Natural killer cell (primary cell): ENCODE measurements around the gene CDH11. TPM values are rescaled to one million over a fixed set of nuclear protein-coding genes. Genes with fewer than 3 reads are reported as not detected.

Experiments
- ATAC-seq, 3 donors: fragments of 150-1000 bp in 2 of 3; fragments of 200-7000 bp in 1 of 3; cut with Tn5 transposase; 1 replicate in 1 of 3; 2 replicates in 2 of 3; pipeline ENCODE4 v1.10.0; 2021; ENCODE audit warnings: mild to moderate bottlenecking in 2 of 3, moderate library complexity in 2 of 3
- DNase-seq, 2 donors: peaks; one replicate each; pipeline versions ENCODE4 v3.0.0 to v3.0.0-alpha.2; 2013 to 2021; ENCODE audit warnings: mixed read lengths in 1 of 2
- H3K27ac ChIP-seq: one replicate; pipeline ENCODE4 v1.5.1; 2013; ENCODE audit warnings: mild to moderate bottlenecking, low read length
- H3K27me3 ChIP-seq: one replicate; pipeline ENCODE4 v1.6.1; 2013; ENCODE audit warnings: low read length; ENCODE audit not compliant: control insufficient read depth, insufficient read depth
- H3K36me3 ChIP-seq: one replicate; pipeline ENCODE4 v1.6.1; 2013; ENCODE audit warnings: low read length; ENCODE audit not compliant: control insufficient read depth, insufficient read depth
- H3K4me1 ChIP-seq: one replicate; pipeline ENCODE4 v1.6.1; 2013; ENCODE audit warnings: low read length; ENCODE audit not compliant: control insufficient read depth, insufficient read depth
- H3K4me3 ChIP-seq: one replicate; pipeline ENCODE4 v1.5.1; 2013; ENCODE audit warnings: low read length
- H3K9me3 ChIP-seq: one replicate; pipeline ENCODE4 v1.6.1; 2013; ENCODE audit warnings: low read length; ENCODE audit not compliant: control insufficient read depth, insufficient read depth
- H3K27ac Mint-ChIP-seq, 2 donors: one replicate each; pipeline ENCODE4 v1.8.0; 2022; ENCODE audit warnings: mild to moderate bottlenecking in 2 of 2, mixed read lengths in 2 of 2, moderate library complexity in 1 of 2
- H3K27me3 Mint-ChIP-seq, 2 donors: one replicate each; pipeline ENCODE4 v1.8.0; 2022; ENCODE audit warnings: low read depth in 2 of 2, mixed read lengths in 2 of 2
- H3K36me3 Mint-ChIP-seq: one replicate; pipeline ENCODE4 v1.8.0; 2022; ENCODE audit warnings: mixed read lengths
- H3K4me1 Mint-ChIP-seq, 2 donors: one replicate each; pipeline ENCODE4 v1.8.0; 2022; ENCODE audit warnings: mixed read lengths in 2 of 2
- H3K4me3 Mint-ChIP-seq: one replicate; pipeline ENCODE4 v1.8.0; 2022; ENCODE audit warnings: mild to moderate bottlenecking, moderate library complexity, mixed read lengths
- H3K9me3 Mint-ChIP-seq, 2 donors: one replicate each; pipeline ENCODE4 v1.8.0; 2022; ENCODE audit warnings: mixed read lengths in 2 of 2
- WGBS: methylation state at CpG from one replicate; pipeline ENCODE4 v1.1.7; 2013; ENCODE audit warnings: missing lambda C conversion rate; ENCODE audit not compliant: insufficient coverage; 5-methylcytosine and 5-hydroxymethylcytosine counted together
- intact Hi-C: fragments of 100-400 bp; cut with micrococcal nuclease; formaldehyde crosslinking; loops from one replicate; pipeline ENCODE4 v1.14.2; 2022
- total RNA-seq, 4 donors: library from RNA; stranded (reverse); fragments of 120-200 nt in 1 of 4; gene quantifications; one replicate each; pipeline versions ENCODE4 v1.2.3 to v1.2.4, GENCODE V29; 2013 to 2022
- TF ChIP-seq, protein P1 (sequence below): fragments of 200-600 bp; IDR thresholded peaks from one replicate; pipeline ENCODE4 v1.8.0; 2022; ENCODE audit warnings: antibody characterized with exemption

CDH11 gene
- total RNA-seq, 3 donors from 2014 or later (not counting 1 experiment from before 2014, with no cell fraction given) = not detected

DNA sequence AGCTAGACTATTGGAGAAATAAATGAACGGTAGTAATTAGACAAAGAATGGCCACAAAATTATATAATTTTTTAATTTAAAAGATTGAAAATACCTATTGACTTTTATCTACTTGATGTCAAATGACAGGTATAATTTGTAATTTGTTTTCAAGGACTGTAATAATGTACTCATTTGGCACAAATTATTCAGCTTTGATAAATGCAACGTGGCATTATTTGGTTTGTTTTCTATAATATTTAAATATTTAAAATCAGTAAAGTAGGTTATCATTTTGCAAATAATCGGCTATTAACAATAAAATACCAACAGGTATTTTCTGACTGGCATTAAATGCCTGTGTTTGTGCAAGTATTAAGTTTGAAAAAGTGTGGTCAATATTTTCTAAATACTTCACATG lies 60.6 kb downstream of the CDH11 start:
- intact Hi-C loops = no loop called here
- ATAC-seq = no peak
- H3K27me3 Mint-ChIP-seq = no peaks in the 10 kb centered on the region

DNA sequence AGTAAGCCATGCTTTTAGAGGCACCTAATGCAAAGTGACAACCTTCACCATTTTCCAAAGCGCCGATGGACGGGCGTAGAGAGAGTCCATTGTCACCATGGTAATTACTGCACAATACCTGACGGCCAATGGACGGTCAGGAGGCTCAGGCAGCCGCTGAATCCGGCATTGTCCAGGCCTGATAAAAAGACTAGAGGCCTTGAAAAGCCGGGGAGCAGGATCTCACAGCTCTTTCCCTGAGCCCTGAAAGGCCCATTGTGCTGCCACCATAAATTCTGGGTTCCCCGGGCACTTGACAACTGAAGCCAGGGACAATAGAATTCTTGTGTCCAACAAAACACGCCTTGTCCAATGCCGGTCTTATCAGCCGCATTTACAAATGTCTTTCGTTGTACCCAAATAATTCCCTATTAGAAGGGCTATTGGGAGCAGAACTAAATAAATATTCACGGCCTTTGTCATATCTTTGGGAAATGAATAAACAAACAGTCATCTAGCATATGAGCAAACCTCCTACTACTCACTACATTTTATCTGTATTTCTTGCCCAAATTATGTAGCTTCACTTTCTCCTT lies 62.4 kb downstream of the CDH11 start:
- Histone ChIP-seq H3K9me3 (peaks cover 3% of the 10 kb centered on the region), H3K4me3 (no peak overlapping the region), H3K27me3 (no peaks in the 10 kb centered on the region), H3K36me3 (no peaks in the 10 kb centered on the region), H3K4me1 (no peaks in the 10 kb centered on the region), H3K27ac (no peak overlapping the region)
- ATAC-seq = no peak
- Mint-ChIP-seq H3K27ac (no peak overlapping the region), H3K4me3 (no peak overlapping the region), H3K9me3 (peaks cover 0 to 3% of the 10 kb centered on the region in 2 donors), H3K27me3 (no peaks in the 10 kb centered on the region), H3K36me3 (no peaks in the 10 kb centered on the region), H3K4me1 (no peaks in the 10 kb centered on the region)
- 29% methylated on average over 15 of the region's 15 CpGs for WGBS
- DNase-seq = no peak
- TF ChIP-seq, protein P1, sequence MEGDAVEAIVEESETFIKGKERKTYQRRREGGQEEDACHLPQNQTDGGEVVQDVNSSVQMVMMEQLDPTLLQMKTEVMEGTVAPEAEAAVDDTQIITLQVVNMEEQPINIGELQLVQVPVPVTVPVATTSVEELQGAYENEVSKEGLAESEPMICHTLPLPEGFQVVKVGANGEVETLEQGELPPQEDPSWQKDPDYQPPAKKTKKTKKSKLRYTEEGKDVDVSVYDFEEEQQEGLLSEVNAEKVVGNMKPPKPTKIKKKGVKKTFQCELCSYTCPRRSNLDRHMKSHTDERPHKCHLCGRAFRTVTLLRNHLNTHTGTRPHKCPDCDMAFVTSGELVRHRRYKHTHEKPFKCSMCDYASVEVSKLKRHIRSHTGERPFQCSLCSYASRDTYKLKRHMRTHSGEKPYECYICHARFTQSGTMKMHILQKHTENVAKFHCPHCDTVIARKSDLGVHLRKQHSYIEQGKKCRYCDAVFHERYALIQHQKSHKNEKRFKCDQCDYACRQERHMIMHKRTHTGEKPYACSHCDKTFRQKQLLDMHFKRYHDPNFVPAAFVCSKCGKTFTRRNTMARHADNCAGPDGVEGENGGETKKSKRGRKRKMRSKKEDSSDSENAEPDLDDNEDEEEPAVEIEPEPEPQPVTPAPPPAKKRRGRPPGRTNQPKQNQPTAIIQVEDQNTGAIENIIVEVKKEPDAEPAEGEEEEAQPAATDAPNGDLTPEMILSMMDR = no peak
- intact Hi-C loops = no loop called here

More for the DNA sequence above, 60.6 kb downstream of the CDH11 start:
- H3K4me3 ChIP-seq = no peak overlapping the region
- TF ChIP-seq, protein P1 = no peak
- H3K9me3 Mint-ChIP-seq = peaks cover 0 to 3% of the 10 kb centered on the region in 2 donors
- no peaks in the 10 kb centered on the region for H3K36me3 ChIP-seq
- no peak for DNase-seq
- no peaks in the 10 kb centered on the region for H3K36me3 Mint-ChIP-seq
- no peaks in the 10 kb centered on the region for H3K27me3 ChIP-seq
- H3K4me1 ChIP-seq = no peaks in the 10 kb centered on the region
- no peak overlapping the region for H3K4me3 Mint-ChIP-seq
- no peak overlapping the region for H3K27ac Mint-ChIP-seq
- WGBS = no CpG with 5 or more reads among the region's 3 CpGs
- peaks cover 3% of the 10 kb centered on the region for H3K9me3 ChIP-seq
- no peak overlapping the region for H3K27ac ChIP-seq
- H3K4me1 Mint-ChIP-seq = no peaks in the 10 kb centered on the region

DNA sequence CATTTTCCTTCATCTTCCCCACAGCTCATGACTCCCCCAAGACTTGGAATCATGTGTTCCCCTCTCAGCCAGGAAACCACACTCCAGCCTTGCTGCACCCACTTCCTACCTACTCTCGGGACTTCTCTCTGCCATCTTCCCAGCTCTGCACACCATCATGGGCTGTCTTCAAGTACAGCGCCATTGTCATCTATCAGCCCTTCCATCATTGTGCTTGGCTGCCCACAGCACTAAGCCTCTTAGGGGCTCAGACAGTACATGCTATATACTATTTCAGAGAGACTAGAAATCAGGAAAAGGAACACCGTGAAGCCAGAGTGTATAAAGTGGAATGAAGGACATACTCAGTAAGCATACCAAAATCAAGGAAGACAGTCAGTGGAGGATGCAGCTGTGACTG lies 64.7 kb downstream of the CDH11 start:
- DNase-seq = no peak
- H3K4me3 Mint-ChIP-seq = no peak overlapping the region
- no peaks in the 10 kb centered on the region for H3K36me3 ChIP-seq
- H3K27ac ChIP-seq = no peak overlapping the region
- no peaks in the 10 kb centered on the region for H3K27me3 ChIP-seq
- TF ChIP-seq, protein P1 = no peak
- H3K9me3 Mint-ChIP-seq = peaks cover 3% of the 10 kb centered on the region in 2 donors
- H3K36me3 Mint-ChIP-seq = no peaks in the 10 kb centered on the region
- H3K9me3 ChIP-seq = peaks cover 3% of the 10 kb centered on the region
- no peaks in the 10 kb centered on the region for H3K4me1 Mint-ChIP-seq
- intact Hi-C loops = no loop called here
- no peaks in the 10 kb centered on the region for H3K4me1 ChIP-seq
- H3K4me3 ChIP-seq = no peak overlapping the region
- ATAC-seq = no peak
- no peaks in the 10 kb centered on the region for H3K27me3 Mint-ChIP-seq
- H3K27ac Mint-ChIP-seq = no peak overlapping the region
- WGBS = 68% methylated on average over 3 of the region's 3 CpGs

DNA sequence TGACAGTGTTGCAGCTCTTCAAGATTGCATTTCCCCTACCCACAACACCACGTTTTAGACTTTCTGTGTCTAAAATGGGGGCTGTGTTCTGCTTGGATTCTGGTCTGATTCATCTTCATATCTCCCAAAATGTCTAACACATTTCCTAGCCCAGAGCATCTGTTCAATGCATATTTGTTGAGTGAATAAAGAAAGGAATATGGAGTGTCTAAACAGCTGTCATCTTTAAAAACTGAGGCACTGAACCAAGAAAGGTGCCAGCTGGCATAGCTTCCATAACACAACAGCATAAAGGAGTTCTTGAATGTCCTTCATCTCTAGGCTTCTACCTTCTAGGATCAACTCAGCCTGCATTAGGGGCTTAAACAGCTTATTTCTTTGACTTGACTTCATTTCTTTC lies 67.4 kb downstream of the CDH11 start:
- Histone ChIP-seq H3K4me1 (no peaks in the 10 kb centered on the region), H3K36me3 (no peaks in the 10 kb centered on the region), H3K27me3 (no peaks in the 10 kb centered on the region), H3K4me3 (no peak overlapping the region), H3K9me3 (peaks cover 3% of the 10 kb centered on the region), H3K27ac (no peak overlapping the region)
- Mint-ChIP-seq H3K4me1 (no peaks in the 10 kb centered on the region), H3K27ac (no peak overlapping the region), H3K36me3 (no peaks in the 10 kb centered on the region), H3K27me3 (no peaks in the 10 kb centered on the region), H3K9me3 (peaks cover 3% of the 10 kb centered on the region in 2 donors), H3K4me3 (no peak overlapping the region)
- DNase-seq (no peak), ATAC-seq (no peak)
- intact Hi-C loops = no loop called here
- WGBS = 80% methylated on average over 1 of the region's 1 CpG
- TF ChIP-seq, protein P1 = no peak
